ENCODE data around the gene CASZ1. TPM values are rescaled to one million over a fixed set of nuclear protein-coding genes. Genes with fewer than 3 reads are reported as not detected.

CASZ1 gene
- total RNA-seq, 1 experiment from 2014 or later: 15.2 TPM

DNA sequence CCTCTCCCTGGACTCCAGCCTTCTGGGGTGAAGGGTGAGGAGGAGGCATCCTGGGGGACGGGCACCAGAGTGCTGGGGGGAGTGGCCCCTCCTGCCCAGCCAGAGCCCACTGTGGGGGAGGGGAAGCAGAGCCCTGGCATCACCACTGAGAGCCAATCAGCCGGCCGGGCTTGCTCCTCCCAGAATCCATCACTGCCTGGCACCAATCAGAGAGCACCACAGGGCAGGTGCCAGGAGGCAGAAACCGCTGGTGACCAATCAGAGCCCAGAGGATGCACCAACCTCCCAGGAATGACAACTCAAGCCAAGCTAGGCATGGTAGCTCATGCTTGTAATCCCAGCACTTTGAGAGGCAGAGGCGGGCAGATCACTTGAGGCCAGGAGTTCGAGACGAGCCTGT, 27.9 kb downstream of the CASZ1 start:
- intact Hi-C loops (cut with micrococcal nuclease; ENCODE audit: unreplicated experiment): no loop called here
- no peaks in the 10 kb centered on the region for H3K4me1 ChIP-seq (replicated peaks; ENCODE audit: insufficient read depth)
- ChIA-PET CTCF (no interaction called here), POLR2A (ENCODE audit: unreplicated experiment) (no interaction called here)
- H3K9me2 ChIP-seq (ENCODE audit: insufficient read depth): no peaks in the 10 kb centered on the region
- no peak for DNase-seq
- no peaks in the 10 kb centered on the region for H3K36me3 ChIP-seq (ENCODE audit: low read depth)
- no peaks in the 10 kb centered on the region for H3F3A ChIP-seq (ENCODE audit: insufficient read depth, low read depth)
- no peak overlapping the region for H3K4me2 ChIP-seq
- H3K79me2 ChIP-seq (ENCODE audit: low read depth): no peaks in the 10 kb centered on the region
- no peak overlapping the region for H3K4me3 ChIP-seq
- H3K27me3 ChIP-seq (ENCODE audit: insufficient read depth, low read depth): no peaks in the 10 kb centered on the region
- BruUV-seq (replicated peaks): no TSS peak
- TF ChIP-seq, protein P1, sequence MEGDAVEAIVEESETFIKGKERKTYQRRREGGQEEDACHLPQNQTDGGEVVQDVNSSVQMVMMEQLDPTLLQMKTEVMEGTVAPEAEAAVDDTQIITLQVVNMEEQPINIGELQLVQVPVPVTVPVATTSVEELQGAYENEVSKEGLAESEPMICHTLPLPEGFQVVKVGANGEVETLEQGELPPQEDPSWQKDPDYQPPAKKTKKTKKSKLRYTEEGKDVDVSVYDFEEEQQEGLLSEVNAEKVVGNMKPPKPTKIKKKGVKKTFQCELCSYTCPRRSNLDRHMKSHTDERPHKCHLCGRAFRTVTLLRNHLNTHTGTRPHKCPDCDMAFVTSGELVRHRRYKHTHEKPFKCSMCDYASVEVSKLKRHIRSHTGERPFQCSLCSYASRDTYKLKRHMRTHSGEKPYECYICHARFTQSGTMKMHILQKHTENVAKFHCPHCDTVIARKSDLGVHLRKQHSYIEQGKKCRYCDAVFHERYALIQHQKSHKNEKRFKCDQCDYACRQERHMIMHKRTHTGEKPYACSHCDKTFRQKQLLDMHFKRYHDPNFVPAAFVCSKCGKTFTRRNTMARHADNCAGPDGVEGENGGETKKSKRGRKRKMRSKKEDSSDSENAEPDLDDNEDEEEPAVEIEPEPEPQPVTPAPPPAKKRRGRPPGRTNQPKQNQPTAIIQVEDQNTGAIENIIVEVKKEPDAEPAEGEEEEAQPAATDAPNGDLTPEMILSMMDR (conservative IDR thresholded peaks at IDR 0.05): no peak
- no peak for TF ChIP-seq EZH2 (IDR thresholded peaks at IDR 0.05; ENCODE audit: low read depth)
- H4K20me1 ChIP-seq (ENCODE audit: insufficient read depth): no peaks in the 10 kb centered on the region
- H3K9me3 ChIP-seq (ENCODE audit: insufficient read depth, low read depth): no peaks in the 10 kb centered on the region
- no peak overlapping the region for H3K27ac ChIP-seq
- H2AFZ ChIP-seq: no peak overlapping the region

DNA sequence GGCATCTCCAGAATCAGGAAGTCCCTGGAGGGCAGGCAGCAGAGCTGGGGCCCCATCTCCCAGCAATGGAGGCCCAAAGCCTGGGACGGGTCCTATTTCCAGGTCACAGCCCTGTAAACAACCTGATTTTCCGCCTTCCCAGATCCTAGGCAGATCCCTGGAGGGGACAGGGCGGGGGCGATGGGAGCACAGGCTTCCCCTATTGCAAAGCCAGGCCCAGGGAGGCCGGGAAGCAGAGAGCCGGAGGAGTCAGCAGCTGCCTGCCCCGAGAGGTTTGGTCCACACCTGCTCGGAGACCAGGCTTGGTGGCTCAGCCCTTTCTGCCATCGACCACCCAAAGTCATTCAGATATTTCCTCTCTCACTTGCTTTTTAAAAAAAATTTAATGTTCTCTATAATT, 29.2 kb downstream of the CASZ1 start:
- H3K79me2 ChIP-seq (ENCODE audit: low read depth): no peaks in the 10 kb centered on the region
- no peaks in the 10 kb centered on the region for H4K20me1 ChIP-seq (ENCODE audit: insufficient read depth)
- intact Hi-C loops (cut with micrococcal nuclease; ENCODE audit: unreplicated experiment): no loop called here
- no TSS peak for BruUV-seq (replicated peaks)
- H3K4me3 ChIP-seq: no peak overlapping the region
- no peak overlapping the region for H3K4me2 ChIP-seq
- no peaks in the 10 kb centered on the region for H3K36me3 ChIP-seq (ENCODE audit: low read depth)
- ChIA-PET POLR2A (ENCODE audit: unreplicated experiment) (no interaction called here), CTCF (no interaction called here)
- H3K9me2 ChIP-seq (ENCODE audit: insufficient read depth): no peaks in the 10 kb centered on the region
- TF ChIP-seq, protein P1 (conservative IDR thresholded peaks at IDR 0.05): no peak
- no peak for TF ChIP-seq EZH2 (IDR thresholded peaks at IDR 0.05; ENCODE audit: low read depth)
- no peaks in the 10 kb centered on the region for H3F3A ChIP-seq (ENCODE audit: insufficient read depth, low read depth)
- H3K27me3 ChIP-seq (ENCODE audit: insufficient read depth, low read depth): no peaks in the 10 kb centered on the region
- no peak overlapping the region for H2AFZ ChIP-seq
- peaks cover 11% of the 10 kb centered on the region for H3K4me1 ChIP-seq (replicated peaks; ENCODE audit: insufficient read depth)
- no peak for DNase-seq
- H3K9me3 ChIP-seq (ENCODE audit: insufficient read depth, low read depth): no peaks in the 10 kb centered on the region
- no peak overlapping the region for H3K27ac ChIP-seq

DNA sequence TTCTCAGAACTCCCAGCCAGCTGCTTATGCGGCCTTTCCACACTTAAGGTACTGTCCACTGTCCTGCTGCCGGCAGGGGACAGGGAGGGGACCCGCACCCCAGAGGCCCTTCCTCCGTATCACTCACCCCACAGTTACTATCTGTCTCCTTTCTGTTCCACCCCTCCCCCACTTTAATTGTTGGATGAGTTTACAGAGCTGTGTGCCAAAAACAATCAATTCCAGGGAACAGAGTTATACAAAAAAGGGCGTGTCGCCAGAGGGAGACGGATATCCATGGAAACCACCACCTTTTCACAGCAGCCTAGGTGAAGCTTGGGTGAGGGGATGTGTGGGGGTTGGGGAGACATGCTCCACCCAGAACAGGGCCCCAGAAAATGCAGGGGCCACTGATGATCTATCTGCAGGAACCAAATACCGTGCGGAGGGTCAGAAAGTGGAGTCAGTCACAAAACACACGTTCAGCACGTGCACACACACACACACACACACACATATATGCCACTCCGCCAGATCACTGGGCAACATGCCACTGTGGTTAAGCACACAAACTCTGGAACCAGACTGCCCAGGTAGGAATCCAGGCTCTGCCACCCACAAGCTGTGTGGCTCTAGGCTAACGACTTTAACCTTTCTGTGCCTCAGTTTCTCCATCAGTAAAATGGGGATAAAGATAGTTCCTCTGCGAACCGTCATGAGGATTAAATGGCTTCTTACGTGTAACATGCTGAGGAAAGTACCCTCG, 30.5 kb downstream of the CASZ1 start:
- Histone ChIP-seq H3K4me2 (no peak overlapping the region), H3K9me3 (ENCODE audit: insufficient read depth, low read depth) (no peaks in the 10 kb centered on the region), H3K9me2 (ENCODE audit: insufficient read depth) (no peaks in the 10 kb centered on the region), H3K27ac (no peak overlapping the region), H3K4me3 (no peak overlapping the region), H3K27me3 (ENCODE audit: insufficient read depth, low read depth) (no peaks in the 10 kb centered on the region), H3K36me3 (ENCODE audit: low read depth) (no peaks in the 10 kb centered on the region), H3K79me2 (ENCODE audit: low read depth) (no peaks in the 10 kb centered on the region), H3K4me1 (replicated peaks; ENCODE audit: insufficient read depth) (peaks cover 25% of the 10 kb centered on the region), H3F3A (ENCODE audit: insufficient read depth, low read depth) (peaks cover 7% of the 10 kb centered on the region; the same call in 1 of the 2 replicates), H2AFZ (no peak overlapping the region), H4K20me1 (ENCODE audit: insufficient read depth) (no peaks in the 10 kb centered on the region)
- DNase-seq: no peak
- no peak for TF ChIP-seq EZH2 (IDR thresholded peaks at IDR 0.05; ENCODE audit: low read depth)
- TF ChIP-seq, protein P1 (conservative IDR thresholded peaks at IDR 0.05): no peak
- intact Hi-C loops (cut with micrococcal nuclease; ENCODE audit: unreplicated experiment): no loop called here
- ChIA-PET POLR2A (ENCODE audit: unreplicated experiment) (no interaction called here), CTCF (no interaction called here)
- no TSS peak for BruUV-seq (replicated peaks)

Measured in PC-9 (cell line).